CD4-positive, alpha-beta memory T cell (primary cell): ENCODE results near the gene GNG7. TPM values are rescaled to one million over a fixed set of nuclear protein-coding genes. Genes with fewer than 3 reads are reported as not detected.
A peak's percentile ranks its signal among the peaks of the same experiment; 100 is the strongest.
"Not testable (repeated sequence)": the region's sequence is repeated elsewhere in the genome, so short reads cannot be mapped to it uniquely, and the experiment has no call there.

Experiments used
- CTCF ChIA-PET: fragments of 350-600 bp; sonication (Branson Sonifier 250); formaldehyde crosslinking; loops from one replicate; lab custom pipeline; 2021; ENCODE audit warnings: inconsistent platforms; ENCODE audit not compliant: partially characterized antibody; lab: Charles Lee
- POLR2A ChIA-PET: fragments of 350-600 bp; sonication (Branson Sonifier 250); formaldehyde crosslinking; loops from one replicate; lab custom pipeline; 2021; ENCODE audit not compliant: partially characterized antibody; lab: Charles Lee
- DNase-seq, 5 donors: peaks; one replicate each; pipeline versions ENCODE4 v3.0.0 to v3.0.0-alpha.2; 2020 to 2022; ENCODE audit warnings: mixed read lengths in 1 of 5
- H3K27ac ChIP-seq: one replicate; pipeline ENCODE4 v1.7.0; 2013; ENCODE audit warnings: low read depth, low read length
- H3K27me3 ChIP-seq: 2 replicates; pipeline ENCODE4 v1.7.0; 2013; ENCODE audit warnings: mild to moderate bottlenecking, low read length, moderate library complexity; ENCODE audit not compliant: insufficient read depth
- H3K36me3 ChIP-seq: 2 replicates; pipeline ENCODE4 v1.7.0; 2013; ENCODE audit warnings: mild to moderate bottlenecking, low read length, moderate library complexity; ENCODE audit not compliant: insufficient read depth
- H3K4me1 ChIP-seq: 2 replicates; pipeline ENCODE4 v1.7.0; 2013; ENCODE audit warnings: mild to moderate bottlenecking, low read length, moderate library complexity; ENCODE audit not compliant: insufficient read depth
- H3K4me3 ChIP-seq, 2 donors: one replicate each; pipeline ENCODE4 v1.7.0; 2013; ENCODE audit warnings: low read length in 2 of 2, mild to moderate bottlenecking in 1 of 2
- H3K9me3 ChIP-seq, 2 donors: one replicate each; pipeline ENCODE4 v1.7.0; 2013; ENCODE audit warnings: low read length in 2 of 2, control low read depth in 1 of 2; ENCODE audit not compliant: control insufficient read depth in 1 of 2
- H3K27ac Mint-ChIP-seq, 7 donors: one replicate each; pipeline ENCODE4 v1.8.0; 2020 to 2021; ENCODE audit warnings: mixed read lengths in 7 of 7, mild to moderate bottlenecking in 6 of 7, inconsistent platforms in 3 of 7, moderate library complexity in 3 of 7
- H3K27me3 Mint-ChIP-seq, 2 donors: one replicate each; pipeline ENCODE4 v1.8.0; 2020 to 2021; ENCODE audit warnings: mixed read lengths in 2 of 2
- H3K36me3 Mint-ChIP-seq, 2 donors: one replicate each; pipeline ENCODE4 v1.8.0; 2020 to 2021; ENCODE audit warnings: mixed read lengths in 2 of 2, inconsistent platforms in 1 of 2, mild to moderate bottlenecking in 1 of 2
- H3K4me1 Mint-ChIP-seq, 4 donors: one replicate each; pipeline ENCODE4 v1.8.0; 2020 to 2021; ENCODE audit warnings: mixed read lengths in 4 of 4, mild to moderate bottlenecking in 1 of 4
- H3K4me3 Mint-ChIP-seq, 8 donors: one replicate each; pipeline ENCODE4 v1.8.0; 2020 to 2021; ENCODE audit warnings: mixed read lengths in 8 of 8, mild to moderate bottlenecking in 7 of 8, moderate library complexity in 6 of 8, inconsistent platforms in 3 of 8
- H3K9me3 Mint-ChIP-seq, 8 donors: one replicate each; pipeline ENCODE4 v1.8.0; 2020 to 2021; ENCODE audit warnings: mixed read lengths in 8 of 8, mild to moderate bottlenecking in 5 of 8, inconsistent platforms in 3 of 8, moderate library complexity in 1 of 8
- intact Hi-C: fragments of 100-400 bp; cut with micrococcal nuclease; formaldehyde crosslinking; loops from one replicate; pipeline ENCODE4 v1.15.1; 2023
- polyA plus RNA-seq, 2 donors: library from polyadenylated mRNA; unstranded; fragments of 300-500 nt; fragmentation: Illumina TruSeq; gene quantifications; one replicate each; pipeline ENCODE4 v1.2.3, GENCODE V29; 2021
- total RNA-seq, 2 experiments: library from RNA; stranded (reverse); gene quantifications; one replicate each; pipeline ENCODE4 v1.2.3, GENCODE V29; 2021

The GNG7 gene
- total and polyA plus RNA-seq, 4 experiments from 2014 or later, result 1.9 to 4.2 (median 3.2) TPM

- CTCF ChIA-PET, result interaction anchor here (0.6 to 2.8 kb wide), 4 partner anchors 11 to 1713 kb away, joined by 3 to 11 read pairs (median 6); no protein-coding TSS in a partner anchor
- no peaks in the 10 kb centered on the region for H3K36me3 Mint-ChIP-seq
- no peaks in the 10 kb centered on the region for H3K9me3 ChIP-seq
- intact Hi-C loops, result no loop called here
- POLR2A ChIA-PET, result interaction anchor here (0.9 kb wide), 1 partner anchor 8 kb away, joined by 3 read pairs; no protein-coding TSS in a partner anchor
- peaks cover 0 to 7% (median 2%) of the 10 kb centered on the region in 4 donors for H3K4me1 Mint-ChIP-seq
- H3K27me3 ChIP-seq, result no peaks in the 10 kb centered on the region
- no peak overlapping the region for H3K4me3 Mint-ChIP-seq
- H3K36me3 ChIP-seq, result no peaks in the 10 kb centered on the region
- no peak overlapping the region for H3K4me3 ChIP-seq
- H3K9me3 Mint-ChIP-seq, result no peaks in the 10 kb centered on the region
- no peak overlapping the region for H3K27ac Mint-ChIP-seq
- H3K4me1 ChIP-seq, result no peaks in the 10 kb centered on the region
- H3K27me3 Mint-ChIP-seq, result no peaks in the 10 kb centered on the region
- no peak for DNase-seq
- H3K27ac ChIP-seq, result no peak overlapping the region
Measured at GRCh38 chr19:2468596-2468995, 233.9 kb downstream of the GNG7 start.

GRCh38 chr19:2464389-2464788 lies 238.1 kb downstream of the GNG7 start:
- ChIA-PET POLR2A (interaction anchor here (2.8 kb wide), 1 partner anchor 11 kb away, joined by 15 read pairs; the partner anchor contains the start of gene GADD45B), CTCF (no interaction called here)
- no peak for DNase-seq
- H3K4me1 ChIP-seq, result peaks cover 4% of the 10 kb centered on the region
- intact Hi-C loops, result no loop called here
- no peaks in the 10 kb centered on the region for H3K9me3 ChIP-seq
- no peak overlapping the region for H3K27ac Mint-ChIP-seq
- H3K4me1 Mint-ChIP-seq, result peaks cover 3 to 7% (median 5%) of the 10 kb centered on the region in 4 donors
- H3K27ac ChIP-seq, result no peak overlapping the region
- no peaks in the 10 kb centered on the region for H3K9me3 Mint-ChIP-seq
- H3K4me3 ChIP-seq, result no peak overlapping the region
- H3K27me3 Mint-ChIP-seq, result no peaks in the 10 kb centered on the region
- H3K36me3 Mint-ChIP-seq, result no peaks in the 10 kb centered on the region
- H3K27me3 ChIP-seq, result no peaks in the 10 kb centered on the region
- H3K4me3 Mint-ChIP-seq, result no peak overlapping the region
- H3K36me3 ChIP-seq, result no peaks in the 10 kb centered on the region

GRCh38 chr19:2463694-2464093 lies 238.8 kb downstream of the GNG7 start:
- H3K9me3 ChIP-seq, H3K4me1 ChIP-seq, H3K36me3 ChIP-seq, intact Hi-C loops, H3K27ac ChIP-seq, H3K9me3 Mint-ChIP-seq, H3K36me3 Mint-ChIP-seq, H3K27me3 Mint-ChIP-seq, H3K27me3 ChIP-seq, H3K4me1 Mint-ChIP-seq, H3K27ac Mint-ChIP-seq, H3K4me3 ChIP-seq, DNase-seq: not testable (repeated sequence)
- CTCF ChIA-PET, result interaction anchor here (1.0 to 1.2 kb wide), 2 partner anchors 36 to 147 kb away, joined by 3 read pairs; no protein-coding TSS in a partner anchor
- peak overlapping the region in 3 of 8 donors; percentile 32 to 61 (median 46) for H3K4me3 Mint-ChIP-seq
- POLR2A ChIA-PET, result interaction anchor here (2.8 kb wide), 1 partner anchor 12 kb away, joined by 15 read pairs; the partner anchor contains the start of gene GADD45B

- intact Hi-C loops, result no loop called here
- no peaks in the 10 kb centered on the region for H3K36me3 ChIP-seq
- DNase-seq, result no peak
- Mint-ChIP-seq H3K36me3 (no peaks in the 10 kb centered on the region), H3K27ac (no peak overlapping the region), H3K4me3 (peak overlapping the region in 2 of 8 donors; percentile 61 to 83), H3K4me1 (peaks cover 1 to 6% (median 4%) of the 10 kb centered on the region in 4 donors), H3K9me3 (no peaks in the 10 kb centered on the region), H3K27me3 (no peaks in the 10 kb centered on the region)
- H3K27me3 ChIP-seq, result no peaks in the 10 kb centered on the region
- ChIA-PET CTCF (interaction anchor here (0.9 to 1.2 kb wide), 3 partner anchors 11 to 148 kb away, joined by 3 to 4 read pairs (median 3); no protein-coding TSS in a partner anchor), POLR2A (interaction anchor here (0.9 to 2.8 kb wide), 5 partner anchors 13 to 599 kb away, joined by 3 to 15 read pairs (median 6); partner anchors contain the start of genes GADD45B and TIMM13)
- no peaks in the 10 kb centered on the region for H3K9me3 ChIP-seq
- H3K4me3 ChIP-seq, result no peak overlapping the region
- no peak overlapping the region for H3K27ac ChIP-seq
- peaks cover 4% of the 10 kb centered on the region for H3K4me1 ChIP-seq
Measured at GRCh38 chr19:2462635-2463421, 239.7 kb downstream of the GNG7 start.

- Mint-ChIP-seq H3K36me3 (no peaks in the 10 kb centered on the region), H3K27me3 (no peaks in the 10 kb centered on the region), H3K9me3 (no peaks in the 10 kb centered on the region), H3K27ac (peak overlapping the region in 3 of 7 donors; percentile 29 to 76 (median 50)), H3K4me3 (peak overlapping the region; percentile 71 to 86 (median 80)), H3K4me1 (peaks cover 3 to 12% (median 10%) of the 10 kb centered on the region in 4 donors)
- Histone ChIP-seq H3K4me1 (peaks cover 10% of the 10 kb centered on the region), H3K27me3 (no peaks in the 10 kb centered on the region), H3K36me3 (no peaks in the 10 kb centered on the region), H3K27ac (peak overlapping the region; percentile 41), H3K9me3 (no peaks in the 10 kb centered on the region), H3K4me3 (peak overlapping the region in 1 of 2 donors; percentile 67)
- DNase-seq, result peak; percentile 31 to 43 (median 36)
- intact Hi-C loops, result no loop called here
- POLR2A ChIA-PET, result interaction anchor here (0.9 to 2.8 kb wide), 6 partner anchors 14 to 598 kb away, joined by 3 to 15 read pairs (median 6); partner anchors contain the start of genes GADD45B and TIMM13
- CTCF ChIA-PET, result interaction anchor here (0.9 kb wide), 1 partner anchor 12 kb away, joined by 4 read pairs; no protein-coding TSS in a partner anchor
Measured at GRCh38 chr19:2461751-2462634, 240.5 kb downstream of the GNG7 start.
